Omental fat pad (tissue), 4 donors: Measurements from ENCODE around the gene PAN3. TPM values are rescaled to one million over a fixed set of nuclear protein-coding genes. Genes with fewer than 3 reads are reported as not detected.

Experiments used
- ATAC-seq: fragments of 150-250 bp; one replicate; pipeline ENCODE4 v1.9.1; 2016; ENCODE audit warnings: mild to moderate bottlenecking, moderate library complexity; ENCODE audit not compliant: low FRiP score
- DNase-seq: peaks from one replicate; pipeline ENCODE4 v3.0.0-alpha.2; 2019; ENCODE audit warnings: low spot score
- total RNA-seq, 4 donors: library from RNA; depleted of rRNA; stranded (reverse); fragments of >200 nt; gene quantifications; one replicate each; pipeline ENCODE4 v1.1.0, GENCODE V29; 2016
- TF ChIP-seq, protein P1 (sequence below), 3 donors: fragments of 450-650 bp; IDR thresholded peaks; one replicate each; pipeline ENCODE4 v1.5.1; 2016 to 2017; ENCODE audit warnings: antibody characterized with exemption in 3 of 3, mild to moderate bottlenecking in 3 of 3, moderate library complexity in 2 of 3

Gene PAN3
- total RNA-seq, 4 donors from 2014 or later: 28.5 to 59.0 (median 29.5) TPM

DNA sequence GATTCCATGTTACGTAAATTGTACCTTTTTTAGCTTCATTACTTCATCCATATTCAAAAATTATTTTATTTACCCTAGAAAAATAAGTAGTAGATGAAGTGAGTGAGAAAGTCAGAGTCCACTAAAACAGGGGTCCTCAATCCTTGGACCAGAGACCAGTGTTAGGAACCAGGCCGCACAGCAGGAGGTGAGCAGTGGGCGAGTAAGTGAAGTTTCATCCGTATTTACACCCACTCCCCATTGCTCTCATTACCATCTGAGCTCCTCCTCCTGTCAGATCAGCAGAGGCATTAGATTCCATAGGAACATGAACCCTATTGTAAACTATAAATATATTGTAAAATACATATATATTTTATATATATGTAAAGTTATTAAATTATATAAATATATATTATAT is 119.0 kb downstream of the PAN3 start:
- DNase-seq (no peak), ATAC-seq (no peak)
- TF ChIP-seq, protein P1, sequence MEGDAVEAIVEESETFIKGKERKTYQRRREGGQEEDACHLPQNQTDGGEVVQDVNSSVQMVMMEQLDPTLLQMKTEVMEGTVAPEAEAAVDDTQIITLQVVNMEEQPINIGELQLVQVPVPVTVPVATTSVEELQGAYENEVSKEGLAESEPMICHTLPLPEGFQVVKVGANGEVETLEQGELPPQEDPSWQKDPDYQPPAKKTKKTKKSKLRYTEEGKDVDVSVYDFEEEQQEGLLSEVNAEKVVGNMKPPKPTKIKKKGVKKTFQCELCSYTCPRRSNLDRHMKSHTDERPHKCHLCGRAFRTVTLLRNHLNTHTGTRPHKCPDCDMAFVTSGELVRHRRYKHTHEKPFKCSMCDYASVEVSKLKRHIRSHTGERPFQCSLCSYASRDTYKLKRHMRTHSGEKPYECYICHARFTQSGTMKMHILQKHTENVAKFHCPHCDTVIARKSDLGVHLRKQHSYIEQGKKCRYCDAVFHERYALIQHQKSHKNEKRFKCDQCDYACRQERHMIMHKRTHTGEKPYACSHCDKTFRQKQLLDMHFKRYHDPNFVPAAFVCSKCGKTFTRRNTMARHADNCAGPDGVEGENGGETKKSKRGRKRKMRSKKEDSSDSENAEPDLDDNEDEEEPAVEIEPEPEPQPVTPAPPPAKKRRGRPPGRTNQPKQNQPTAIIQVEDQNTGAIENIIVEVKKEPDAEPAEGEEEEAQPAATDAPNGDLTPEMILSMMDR (IDR thresholded peaks at IDR 0.05): no peak

DNA sequence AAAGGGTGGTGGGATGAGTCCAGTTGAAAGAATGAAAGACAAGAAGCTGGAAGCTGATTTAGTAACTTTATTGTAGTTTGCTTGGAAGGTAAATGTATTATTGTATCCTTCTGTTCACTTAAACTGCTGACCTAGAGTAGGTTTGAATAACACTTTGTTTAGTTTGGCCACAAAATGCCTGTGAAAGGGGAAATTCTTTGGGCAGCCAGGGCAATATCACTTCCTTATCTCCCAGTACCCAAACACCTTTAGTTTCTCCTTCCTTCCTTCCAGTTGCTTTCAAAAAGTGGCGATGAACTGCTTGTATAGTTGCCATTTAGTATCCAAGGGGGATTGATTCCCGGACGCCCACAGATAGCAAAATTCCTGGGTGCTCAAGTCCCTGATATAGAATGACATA is 120.1 kb downstream of the PAN3 start:
- TF ChIP-seq, protein P1 (IDR thresholded peaks at IDR 0.05): no peak
- ATAC-seq (no peak), DNase-seq (no peak)

DNA sequence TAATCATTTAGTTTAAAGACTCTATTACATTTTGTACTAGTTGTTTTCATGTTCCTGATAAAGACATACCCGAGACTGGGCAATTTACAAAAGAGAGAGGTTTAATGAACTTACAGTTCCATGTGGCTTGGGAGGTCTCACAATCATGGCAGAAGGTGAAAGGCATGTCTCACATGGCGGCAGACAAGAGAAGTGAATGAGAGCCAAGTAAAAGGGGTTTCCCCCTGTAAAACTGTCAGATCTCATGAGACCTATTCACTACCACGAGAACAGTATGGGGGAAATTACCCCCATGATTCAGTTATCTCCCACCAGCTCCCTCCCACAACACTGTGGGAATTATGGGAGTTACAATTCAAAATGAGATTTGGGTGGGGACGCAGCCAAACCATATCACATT is 129.2 kb downstream of the PAN3 start:
- DNase-seq: no peak
- ATAC-seq: no peak

DNA sequence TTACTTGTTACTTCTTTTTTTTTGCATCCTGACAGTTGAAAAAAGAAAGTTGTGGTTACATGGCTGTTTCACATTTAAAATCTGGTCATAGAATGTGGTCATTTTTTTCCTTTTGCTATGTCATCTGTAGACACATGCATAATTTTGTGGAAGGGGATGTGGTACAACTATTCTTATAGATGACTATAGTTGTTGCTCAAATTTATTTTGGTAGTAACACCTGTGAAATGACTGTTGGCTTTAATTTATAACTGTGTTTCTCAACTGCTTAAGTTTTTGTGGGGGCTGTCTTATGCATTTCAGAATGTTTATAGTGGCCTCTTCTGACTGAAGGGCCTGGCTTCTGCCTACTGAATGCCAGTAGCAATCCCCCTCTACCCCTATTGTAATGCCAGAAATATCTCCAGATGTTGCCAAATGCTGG is 130.5 kb downstream of the PAN3 start:
- ATAC-seq (no peak), DNase-seq (no peak)
- TF ChIP-seq, protein P1 (IDR thresholded peaks at IDR 0.05): no peak

More for the DNA sequence above, 129.2 kb downstream of the PAN3 start:
- TF ChIP-seq, protein P1 (IDR thresholded peaks at IDR 0.05): no peak

DNA sequence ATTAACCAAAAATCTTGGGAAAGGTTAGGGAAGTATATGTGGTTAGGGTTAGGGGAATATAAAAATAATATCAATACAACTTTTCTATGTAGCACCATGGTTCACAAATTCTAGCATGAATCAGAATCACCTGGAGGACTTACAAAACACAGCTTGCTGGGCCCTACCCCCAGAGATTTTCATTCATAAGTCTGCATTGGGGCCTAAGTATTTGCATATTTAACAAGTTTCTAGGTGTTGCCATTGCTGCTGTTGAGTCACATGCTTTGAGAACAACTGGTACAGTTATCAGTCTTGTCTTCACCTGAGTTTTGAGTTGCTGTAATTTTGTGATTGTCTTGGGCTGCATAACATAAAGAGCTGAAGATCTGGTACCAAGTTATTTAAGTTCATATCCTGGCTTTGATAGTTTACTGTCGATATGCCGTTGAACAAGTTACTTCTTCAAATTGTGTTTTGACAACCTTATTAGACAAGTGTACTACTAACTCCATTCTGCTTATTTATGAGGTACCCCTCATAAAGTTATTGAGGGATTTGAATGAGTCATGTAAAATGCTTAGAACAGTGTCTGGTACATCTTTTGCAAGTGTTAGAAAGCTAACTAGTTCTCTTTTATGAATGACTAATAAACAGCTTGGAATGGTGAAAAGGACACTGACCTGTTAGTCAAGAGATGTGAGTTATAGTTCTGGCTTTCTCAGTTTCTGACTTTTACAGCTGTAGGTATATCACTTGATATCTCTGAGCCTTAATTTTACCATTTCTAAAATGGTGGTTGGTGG is 132.9 kb downstream of the PAN3 start:
- no peak for ATAC-seq
- TF ChIP-seq, protein P1 (IDR thresholded peaks at IDR 0.05): no peak
- DNase-seq: no peak

DNA sequence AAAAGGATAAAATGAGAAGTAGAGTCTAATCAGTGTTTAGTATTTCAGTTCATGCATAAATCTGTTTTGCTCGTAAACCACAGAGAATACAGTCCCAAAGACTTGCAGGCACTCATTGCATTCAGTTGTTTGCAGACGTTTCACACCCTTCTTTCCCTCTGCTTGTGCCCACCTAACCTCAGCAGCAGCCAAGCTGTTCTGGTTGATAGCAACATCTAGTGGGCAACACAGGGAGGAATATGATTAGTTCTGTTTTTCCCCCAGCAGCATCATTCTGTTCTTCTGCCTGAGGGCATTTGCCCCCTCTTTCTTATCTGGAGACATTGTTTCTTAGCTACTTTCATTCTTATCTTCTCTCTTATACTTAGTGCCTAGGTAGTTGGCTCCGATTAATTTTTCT is 135.6 kb downstream of the PAN3 start:
- no peak for DNase-seq
- ATAC-seq: no peak
- TF ChIP-seq, protein P1 (IDR thresholded peaks at IDR 0.05): no peak

DNA sequence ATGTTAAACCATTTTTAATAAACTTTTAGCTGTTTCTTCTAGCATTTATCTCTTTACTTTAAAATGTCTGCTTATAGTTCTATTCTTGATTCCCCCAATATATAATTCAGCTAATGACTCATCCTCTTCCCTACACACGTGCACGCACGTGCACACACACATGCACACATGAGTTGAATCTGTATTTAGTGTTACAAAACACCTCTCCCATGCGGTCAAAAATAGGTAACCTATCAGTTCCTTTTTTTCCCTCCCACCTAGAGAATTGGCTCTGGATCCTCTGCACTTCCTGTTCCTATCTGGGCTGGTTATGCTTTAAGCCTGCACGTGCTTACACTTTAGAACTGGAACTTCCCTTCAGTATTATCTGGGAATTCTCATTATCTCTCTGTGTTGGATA is 144.1 kb downstream of the PAN3 start:
- no peak for DNase-seq
- ATAC-seq: no peak
- TF ChIP-seq, protein P1 (IDR thresholded peaks at IDR 0.05): no peak
